DND-41 (cell line): ENCODE measurements around the gene SPTAN1.

ENCODE experiments used
- EZH2 ChIP-seq: IDR thresholded peaks from 3 replicates; pipeline ENCODE4 v1.6.1; 2012; ENCODE audit warnings: borderline replicate concordance, low read depth, mild to moderate bottlenecking, moderate library complexity, low read length, inconsistent platforms; ENCODE audit not compliant: severe bottlenecking
- TF ChIP-seq, protein P1 (sequence below): IDR thresholded peaks from 2 replicates; pipeline ENCODE4 v1.5.1; 2012; ENCODE audit warnings: borderline replicate concordance, low read length, moderate library complexity, mild to moderate bottlenecking; ENCODE audit not compliant: poor library complexity, severe bottlenecking; ENCODE audit errors: extremely low read depth

DNA sequence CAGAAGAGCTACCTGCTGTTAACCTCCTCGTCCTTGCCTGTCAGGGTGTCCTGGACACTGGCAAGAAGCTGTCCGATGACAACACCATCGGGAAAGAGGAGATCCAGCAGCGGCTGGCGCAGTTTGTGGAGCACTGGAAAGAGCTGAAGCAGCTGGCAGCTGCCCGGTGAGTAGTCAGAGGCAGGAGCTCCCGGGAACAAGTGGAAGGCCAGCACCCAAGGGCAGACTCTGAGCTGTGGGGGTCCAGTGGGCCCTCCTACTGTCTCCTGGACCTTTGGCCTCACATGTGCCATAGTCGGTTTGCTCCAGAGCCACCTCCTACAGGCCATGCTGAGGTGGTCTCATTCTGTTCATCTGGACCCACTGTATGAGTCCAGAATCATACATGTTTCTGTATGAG, 65.6 kb downstream of the SPTAN1 start:
- TF ChIP-seq EZH2, result no peak
- TF ChIP-seq, protein P1, sequence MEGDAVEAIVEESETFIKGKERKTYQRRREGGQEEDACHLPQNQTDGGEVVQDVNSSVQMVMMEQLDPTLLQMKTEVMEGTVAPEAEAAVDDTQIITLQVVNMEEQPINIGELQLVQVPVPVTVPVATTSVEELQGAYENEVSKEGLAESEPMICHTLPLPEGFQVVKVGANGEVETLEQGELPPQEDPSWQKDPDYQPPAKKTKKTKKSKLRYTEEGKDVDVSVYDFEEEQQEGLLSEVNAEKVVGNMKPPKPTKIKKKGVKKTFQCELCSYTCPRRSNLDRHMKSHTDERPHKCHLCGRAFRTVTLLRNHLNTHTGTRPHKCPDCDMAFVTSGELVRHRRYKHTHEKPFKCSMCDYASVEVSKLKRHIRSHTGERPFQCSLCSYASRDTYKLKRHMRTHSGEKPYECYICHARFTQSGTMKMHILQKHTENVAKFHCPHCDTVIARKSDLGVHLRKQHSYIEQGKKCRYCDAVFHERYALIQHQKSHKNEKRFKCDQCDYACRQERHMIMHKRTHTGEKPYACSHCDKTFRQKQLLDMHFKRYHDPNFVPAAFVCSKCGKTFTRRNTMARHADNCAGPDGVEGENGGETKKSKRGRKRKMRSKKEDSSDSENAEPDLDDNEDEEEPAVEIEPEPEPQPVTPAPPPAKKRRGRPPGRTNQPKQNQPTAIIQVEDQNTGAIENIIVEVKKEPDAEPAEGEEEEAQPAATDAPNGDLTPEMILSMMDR, result no peak
